ENCODE data around the gene ZNF701. TPM values are rescaled to one million over a fixed set of nuclear protein-coding genes. Genes with fewer than 3 reads are reported as not detected.
"Not testable (repeated sequence)": the region's sequence is repeated elsewhere in the genome, so short reads cannot be mapped to it uniquely, and the experiment has no call there.

Gene ZNF701
- total RNA-seq, 4 donors from 2014 or later, result 4.0 to 6.2 (median 4.8) TPM

- ATAC-seq, result no peak
- Histone ChIP-seq H3K36me3 (peaks cover 0 to 30% of the 10 kb centered on the region in 2 donors), H3K27ac (no peak overlapping the region), H3K9me3 (no peaks in the 10 kb centered on the region), H3K27me3 (no peaks in the 10 kb centered on the region), H3K4me1 (no peaks in the 10 kb centered on the region), H3K4me3 (no peak overlapping the region)
- intact Hi-C loops (cut with DNase I; ENCODE audit: low total_unique reads) (no loop called here), in situ Hi-C loops (cut with MboI; ENCODE audit: low sequenced_read_pairs in 4 of 4) (no loop called here)
- no peak for DNase-seq
- no peak for TF ChIP-seq CTCF (IDR thresholded peaks at IDR 0.05 in 4 of 5, conservative IDR thresholded peaks at IDR 0.05 in 1 of 5)
- TF ChIP-seq POLR2A (IDR thresholded peaks at IDR 0.05), result no peak
Observed at GRCh38 chr19:52590728-52591127, 20.6 kb downstream of the ZNF701 start.

GRCh38 chr19:52592301-52592700 is 22.2 kb downstream of the ZNF701 start:
- ATAC-seq (no peak), DNase-seq (no peak)
- H3K27me3 ChIP-seq, result no peaks in the 10 kb centered on the region
- peaks cover 0 to 44% of the 10 kb centered on the region in 2 donors for H3K36me3 ChIP-seq
- no peaks in the 10 kb centered on the region for H3K4me1 ChIP-seq
- intact Hi-C loops (cut with DNase I; ENCODE audit: low total_unique reads), result no loop called here
- H3K9me3 ChIP-seq, result no peaks in the 10 kb centered on the region
- no peak overlapping the region for H3K27ac ChIP-seq
- no peak overlapping the region for H3K4me3 ChIP-seq
- in situ Hi-C loops (cut with MboI; ENCODE audit: low sequenced_read_pairs in 4 of 4), result no loop called here
- TF ChIP-seq CTCF (IDR thresholded peaks at IDR 0.05 in 4 of 5, conservative IDR thresholded peaks at IDR 0.05 in 1 of 5), result no peak
- no peak for TF ChIP-seq POLR2A (IDR thresholded peaks at IDR 0.05)

GRCh38 chr19:52593441-52593840 is 23.4 kb downstream of the ZNF701 start:
- H3K36me3 ChIP-seq, result peaks cover 0 to 44% of the 10 kb centered on the region in 2 donors
- H3K9me3 ChIP-seq; in situ Hi-C loops (cut with MboI; ENCODE audit: low sequenced_read_pairs in 4 of 4); H3K4me1 ChIP-seq; H3K27me3 ChIP-seq; H3K27ac ChIP-seq; H3K4me3 ChIP-seq; ATAC-seq; DNase-seq; intact Hi-C loops (cut with DNase I; ENCODE audit: low total_unique reads): not testable (repeated sequence)

GRCh38 chr19:52599241-52599640 is 29.2 kb downstream of the ZNF701 start:
- Histone ChIP-seq H3K27ac (no peak overlapping the region), H3K4me3 (no peak overlapping the region), H3K4me1 (peaks cover 10 to 17% of the 10 kb centered on the region in 2 donors), H3K36me3 (peaks cover 0 to 18% of the 10 kb centered on the region in 2 donors), H3K27me3 (peaks cover 0 to 6% (median 0%) of the 10 kb centered on the region in 3 donors), H3K9me3 (no peaks in the 10 kb centered on the region)
- DNase-seq (no peak), ATAC-seq (no peak)
- intact Hi-C loops (cut with DNase I; ENCODE audit: low total_unique reads), result no loop called here
- TF ChIP-seq POLR2A (IDR thresholded peaks at IDR 0.05) (no peak), CTCF (IDR thresholded peaks at IDR 0.05 in 4 of 5, conservative IDR thresholded peaks at IDR 0.05 in 1 of 5) (no peak)
- in situ Hi-C loops (cut with MboI; ENCODE audit: low sequenced_read_pairs in 4 of 4), result no loop called here

GRCh38 chr19:52600639-52601024 is 30.5 kb downstream of the ZNF701 start:
- H3K36me3 ChIP-seq, result peaks cover 0 to 15% of the 10 kb centered on the region in 2 donors
- ATAC-seq, result peak in 1 of 2 donors; percentile 18
- DNase-seq, result no peak
- intact Hi-C loops (cut with DNase I; ENCODE audit: low total_unique reads) (loop anchor here (1.0 to 2.0 kb wide), 5 partner anchors 30 to 302 kb away; partner anchors contain the start of genes ZNF701, ZNF808 and ZNF83), in situ Hi-C loops (cut with MboI; ENCODE audit: low sequenced_read_pairs in 4 of 4) (no loop called here)
- TF ChIP-seq POLR2A (IDR thresholded peaks at IDR 0.05) (no peak), CTCF (IDR thresholded peaks at IDR 0.05 in 4 of 5, conservative IDR thresholded peaks at IDR 0.05 in 1 of 5) (no peak)
- no peaks in the 10 kb centered on the region for H3K9me3 ChIP-seq
- peaks cover 0 to 6% (median 0%) of the 10 kb centered on the region in 3 donors for H3K27me3 ChIP-seq
- peak overlapping the region; percentile 54 to 100 (median 72) for H3K4me3 ChIP-seq
- peaks cover 10 to 17% of the 10 kb centered on the region in 2 donors for H3K4me1 ChIP-seq
- H3K27ac ChIP-seq, result peak overlapping the region; percentile 25 to 66 (median 56)

All from gastrocnemius medialis (tissue), 4 donors.